DMS53 (cell line): ENCODE measurements around the gene IL10RA.

Experiments used
- DNase-seq: peaks from one replicate; lab custom pipeline; 2025; lab: John Stamatoyannopoulos, UW

IL10RA gene

GRCh38 chr11:118046964-118047700, 60.9 kb downstream of the IL10RA start:
- no peak for DNase-seq

GRCh38 chr11:118047749-118048148, 61.6 kb downstream of the IL10RA start:
- DNase-seq: no peak

GRCh38 chr11:118048472-118049370, 62.5 kb downstream of the IL10RA start:
- peak; percentile 51 for DNase-seq

GRCh38 chr11:118049771-118050170, 63.6 kb downstream of the IL10RA start:
- no peak for DNase-seq

- no peak for DNase-seq
Measured at GRCh38 chr11:118050208-118050891, 64.2 kb downstream of the IL10RA start.
